Testis (tissue), 3 donors: ENCODE measurements around the gene FAM13C. TPM values are rescaled to one million over a fixed set of nuclear protein-coding genes. Genes with fewer than 3 reads are reported as not detected.
"Not testable (repeated sequence)": the region's sequence is repeated elsewhere in the genome, so short reads cannot be mapped to it uniquely, and the experiment has no call there.

Experiments
- DNase-seq: peaks from one replicate; pipeline ENCODE4 v3.0.0-alpha.2; 2019
- H3K27ac ChIP-seq, 2 donors: fragments of 200-600 bp; sonication (generic); one replicate each; pipeline ENCODE4 v1.5.1; 2019
- H3K27me3 ChIP-seq: fragments of 200-600 bp; sonication (generic); one replicate; pipeline ENCODE4 v1.5.1; 2019
- H3K36me3 ChIP-seq: fragments of 200-600 bp; sonication (generic); one replicate; pipeline ENCODE4 v1.5.1; 2017; ENCODE audit warnings: low read depth; ENCODE audit errors: missing control alignments
- H3K4me1 ChIP-seq: fragments of 200-600 bp; sonication (generic); one replicate; pipeline ENCODE4 v1.5.1; 2019
- H3K4me3 ChIP-seq, 2 donors: fragments of 200-600 bp; sonication (generic); one replicate each; pipeline ENCODE4 v1.5.1; 2017 to 2019
- H3K9me3 ChIP-seq: fragments of 200-600 bp; sonication (generic); one replicate; pipeline ENCODE4 v1.5.1; 2017
- POLR2A ChIP-seq: fragments of 450-650 bp; IDR thresholded peaks from one replicate; pipeline ENCODE4 v1.6.1; 2017; ENCODE audit warnings: antibody characterized with exemption, mild to moderate bottlenecking, moderate library complexity
- WGBS, 2 donors: methylation state at CpG; one replicate each; pipeline ENCODE4 v1.1.5; 2018; 5-methylcytosine and 5-hydroxymethylcytosine counted together
- intact Hi-C: fragments of 100-400 bp; cut with DNase I; formaldehyde crosslinking; loops from one replicate; pipeline ENCODE4 v1.15.1; 2023; ENCODE audit warnings: low total_unique reads
- polyA plus RNA-seq: library from polyadenylated mRNA; stranded (reverse); fragments of 350-450 nt; fragmentation: Illumina TruSeq; extraction: RNeasy Lipid Tissue Mini Kit (QIAGEN cat#74804); gene quantifications from one replicate; pipeline ENCODE4 v1.2.3, GENCODE V29; 2014; ENCODE audit warnings: low read depth, low replicate concordance; ENCODE audit not compliant: insufficient read depth
- total RNA-seq, 2 donors: library from RNA; depleted of rRNA; stranded (reverse); fragments of >200 nt; gene quantifications; one replicate each; pipeline ENCODE4 v1.2.3, GENCODE V29; 2016
- TF ChIP-seq, protein P1 (sequence below), 3 experiments: fragments of 450-650 bp in 2 of 3; fragments of 200-600 bp in 1 of 3; sonication (generic) in 1 of 3; IDR thresholded peaks; one replicate each; pipeline ENCODE4 v1.5.1; 2016 to 2019; ENCODE audit warnings: antibody characterized with exemption in 3 of 3, mild to moderate bottlenecking in 2 of 3, moderate library complexity in 1 of 3

Gene FAM13C
- total and polyA plus RNA-seq, 3 donors from 2014 or later, result 12.9 to 50.9 (median 38.5) TPM

GRCh38 chr10:59240582-59241183, 121.7 kb downstream of the FAM13C start:
- 56 to 58% methylated on average over 2 of the region's 2 CpGs for WGBS, 2 donors
- no peak for TF ChIP-seq POLR2A
- TF ChIP-seq, protein P1, sequence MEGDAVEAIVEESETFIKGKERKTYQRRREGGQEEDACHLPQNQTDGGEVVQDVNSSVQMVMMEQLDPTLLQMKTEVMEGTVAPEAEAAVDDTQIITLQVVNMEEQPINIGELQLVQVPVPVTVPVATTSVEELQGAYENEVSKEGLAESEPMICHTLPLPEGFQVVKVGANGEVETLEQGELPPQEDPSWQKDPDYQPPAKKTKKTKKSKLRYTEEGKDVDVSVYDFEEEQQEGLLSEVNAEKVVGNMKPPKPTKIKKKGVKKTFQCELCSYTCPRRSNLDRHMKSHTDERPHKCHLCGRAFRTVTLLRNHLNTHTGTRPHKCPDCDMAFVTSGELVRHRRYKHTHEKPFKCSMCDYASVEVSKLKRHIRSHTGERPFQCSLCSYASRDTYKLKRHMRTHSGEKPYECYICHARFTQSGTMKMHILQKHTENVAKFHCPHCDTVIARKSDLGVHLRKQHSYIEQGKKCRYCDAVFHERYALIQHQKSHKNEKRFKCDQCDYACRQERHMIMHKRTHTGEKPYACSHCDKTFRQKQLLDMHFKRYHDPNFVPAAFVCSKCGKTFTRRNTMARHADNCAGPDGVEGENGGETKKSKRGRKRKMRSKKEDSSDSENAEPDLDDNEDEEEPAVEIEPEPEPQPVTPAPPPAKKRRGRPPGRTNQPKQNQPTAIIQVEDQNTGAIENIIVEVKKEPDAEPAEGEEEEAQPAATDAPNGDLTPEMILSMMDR (IDR thresholded peaks at IDR 0.05), result peak; percentile 64 to 91 (median 75)
- H3K9me3 ChIP-seq, result no peaks in the 10 kb centered on the region
- H3K4me1 ChIP-seq, result no peaks in the 10 kb centered on the region
- DNase-seq, result no peak
- H3K27me3 ChIP-seq, result no peaks in the 10 kb centered on the region
- no peak overlapping the region for H3K27ac ChIP-seq
- no peaks in the 10 kb centered on the region for H3K36me3 ChIP-seq
- no peak overlapping the region for H3K4me3 ChIP-seq
- intact Hi-C loops, result no loop called here

DNA sequence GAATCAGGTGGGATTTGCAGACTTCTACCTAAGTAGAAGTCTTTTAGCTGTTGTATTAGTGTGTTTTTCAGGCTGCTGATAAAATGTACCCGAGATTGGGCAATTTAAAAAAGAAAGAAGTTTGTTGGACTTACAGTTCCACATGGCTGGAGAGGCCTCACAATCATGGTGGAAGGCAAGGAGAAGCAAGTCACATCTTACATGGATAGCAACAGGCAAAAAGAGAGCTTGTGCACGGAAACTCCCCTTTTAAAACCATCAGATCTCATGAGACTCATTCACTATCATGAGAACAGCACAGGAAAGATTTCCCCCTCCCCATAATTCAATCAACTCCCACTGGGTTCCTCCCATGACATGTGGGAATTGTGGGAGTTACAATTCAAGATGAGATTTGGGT, 123.2 kb downstream of the FAM13C start:
- H3K36me3 ChIP-seq, H3K9me3 ChIP-seq, H3K4me1 ChIP-seq, DNase-seq, H3K4me3 ChIP-seq, H3K27ac ChIP-seq, H3K27me3 ChIP-seq, intact Hi-C loops: not testable (repeated sequence)
- 89 to 92% methylated on average over 2 of the region's 2 CpGs for WGBS, 2 donors

GRCh38 chr10:59237775-59238174, 124.6 kb downstream of the FAM13C start:
- Histone ChIP-seq H3K36me3 (no peaks in the 10 kb centered on the region), H3K27ac (no peak overlapping the region), H3K4me1 (no peaks in the 10 kb centered on the region), H3K9me3 (no peaks in the 10 kb centered on the region), H3K4me3 (no peak overlapping the region), H3K27me3 (no peaks in the 10 kb centered on the region)
- TF ChIP-seq POLR2A, result no peak
- TF ChIP-seq, protein P1 (IDR thresholded peaks at IDR 0.05), result no peak
- intact Hi-C loops, result no loop called here
- DNase-seq, result no peak

DNA sequence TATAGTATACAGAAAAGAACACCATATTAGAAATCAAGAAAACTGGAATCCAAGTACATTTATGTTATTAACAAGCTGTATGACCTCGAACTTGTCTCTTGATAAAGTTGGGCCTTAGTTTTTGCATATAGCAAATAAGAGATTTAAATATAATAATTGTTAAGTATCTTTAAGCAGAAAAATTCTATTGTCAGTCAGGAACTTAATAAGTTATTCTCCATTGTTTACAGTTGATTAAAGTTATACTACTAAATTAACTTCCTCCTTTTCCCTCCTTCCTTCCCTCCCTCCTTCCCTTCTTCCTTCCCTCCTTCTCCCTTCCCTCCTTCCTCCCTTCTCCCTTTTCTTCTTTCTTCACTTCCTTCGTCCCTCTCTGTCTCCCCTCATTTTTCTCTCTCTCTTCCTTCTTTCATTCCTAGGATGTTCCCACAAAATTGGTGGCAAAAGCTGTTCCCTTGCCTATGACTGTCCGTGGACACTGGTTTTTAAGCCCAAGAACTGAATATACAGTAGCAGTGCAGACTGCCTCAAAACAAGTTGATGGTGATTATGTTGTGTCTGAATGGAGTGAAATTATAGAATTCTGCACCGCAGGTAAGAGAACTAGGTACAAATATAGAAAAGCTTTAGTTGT, 126.2 kb downstream of the FAM13C start:
- intact Hi-C loops, result no loop called here
- Histone ChIP-seq H3K4me3 (no peak overlapping the region), H3K27ac (no peak overlapping the region), H3K9me3 (no peaks in the 10 kb centered on the region), H3K4me1 (no peaks in the 10 kb centered on the region), H3K36me3 (no peaks in the 10 kb centered on the region), H3K27me3 (no peaks in the 10 kb centered on the region)
- no peak for DNase-seq
- 87 to 95% methylated on average over 4 of the region's 4 CpGs for WGBS, 2 donors
- TF ChIP-seq, protein P1 (IDR thresholded peaks at IDR 0.05), result no peak
- no peak for TF ChIP-seq POLR2A

DNA sequence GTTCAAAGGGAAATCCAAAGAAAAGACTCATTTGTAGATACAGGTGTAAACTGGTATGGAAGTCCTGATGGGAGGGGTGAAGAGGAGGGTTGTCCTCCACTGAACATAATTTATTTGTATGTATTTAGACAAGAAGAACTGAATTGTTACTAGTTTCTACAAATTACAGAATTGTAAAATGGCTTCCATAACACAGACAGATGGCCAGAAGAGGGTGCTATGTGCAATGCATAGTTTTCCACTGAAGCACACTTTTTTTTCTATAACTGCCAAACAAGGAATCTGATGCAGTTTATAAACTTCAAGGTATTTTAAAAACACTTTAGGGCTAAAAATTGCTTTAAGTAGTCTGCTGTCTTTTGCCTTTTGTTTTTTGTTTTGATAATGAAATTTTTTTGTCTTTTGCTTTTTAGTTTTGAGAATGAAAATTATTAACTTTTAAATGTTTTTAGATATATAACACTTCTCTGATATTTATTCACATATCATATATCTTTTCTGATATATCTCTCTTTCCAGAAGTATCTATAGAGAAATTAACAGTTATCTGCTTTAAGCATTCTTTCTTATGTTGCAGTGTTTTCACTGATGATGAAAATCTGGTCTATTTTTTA, 127.4 kb downstream of the FAM13C start:
- Histone ChIP-seq H3K9me3 (no peaks in the 10 kb centered on the region), H3K4me3 (no peak overlapping the region), H3K36me3 (no peaks in the 10 kb centered on the region), H3K4me1 (no peaks in the 10 kb centered on the region), H3K27ac (no peak overlapping the region), H3K27me3 (no peaks in the 10 kb centered on the region)
- DNase-seq, result peak; percentile 44
- TF ChIP-seq POLR2A, result no peak
- TF ChIP-seq, protein P1 (IDR thresholded peaks at IDR 0.05), result peak; percentile 41 to 48 (median 47)
- intact Hi-C loops, result no loop called here
